GM12892 (cell line): ENCODE data around the gene NCAN.
"Not testable (repeated sequence)": the region's sequence is repeated elsewhere in the genome, so short reads cannot be mapped to it uniquely, and the experiment has no call there.

Experiments
- DNase-seq: peaks from one replicate; pipeline ENCODE4 v3.0.0; 2011; ENCODE audit not compliant: insufficient read length
- FAIRE-seq: peaks from 2 replicates; lab custom pipeline; 2011; peaks lifted over from hg19 to GRCh38; lab: Jason Lieb, UNC
- POLR2A ChIP-seq: IDR thresholded peaks from 2 replicates; pipeline ENCODE4 v1.6.1; 2011; ENCODE audit warnings: low read depth, low read length, control low read depth
- POLR2AphosphoS5 ChIP-seq: IDR thresholded peaks from 2 replicates; pipeline ENCODE4 v1.6.1; 2011; ENCODE audit warnings: low read depth, low read length, control low read depth
- TAF1 ChIP-seq: IDR thresholded peaks from 2 replicates; pipeline ENCODE4 v1.6.1; 2011; ENCODE audit warnings: low read depth, mild to moderate bottlenecking, control low read depth, low read length, borderline replicate concordance

Gene NCAN

DNA sequence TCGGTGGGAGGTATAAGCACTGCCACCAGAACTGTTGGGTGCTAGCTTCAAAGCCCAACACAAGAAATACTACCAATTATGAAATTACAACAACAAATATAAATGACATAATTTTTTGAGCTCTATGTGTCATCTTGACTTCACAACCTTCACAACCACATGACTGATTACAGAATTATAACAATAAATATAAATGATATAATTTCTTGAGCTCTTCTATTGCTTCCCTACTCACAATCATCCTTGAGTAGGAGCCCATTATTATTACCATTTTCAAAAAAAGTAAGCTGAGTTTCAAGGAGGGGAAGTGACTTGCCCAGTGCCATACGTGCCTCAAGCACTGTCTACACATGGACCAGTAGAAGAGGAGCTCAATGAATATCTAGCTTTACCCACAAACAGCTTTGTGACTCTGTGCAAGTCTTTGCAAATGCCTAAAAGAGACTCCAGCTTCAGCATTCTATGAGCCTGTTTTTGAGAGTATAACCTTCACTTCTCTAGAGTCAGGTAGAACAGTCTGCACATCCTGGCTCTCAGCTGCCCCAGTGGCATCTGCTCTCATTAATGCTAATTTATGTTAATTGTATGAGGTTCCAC, 22.6 kb downstream of the NCAN start:
- TF ChIP-seq POLR2AphosphoS5 (no peak), TAF1 (no peak), POLR2A (no peak)
- no peak for DNase-seq
- FAIRE-seq = no peak

DNA sequence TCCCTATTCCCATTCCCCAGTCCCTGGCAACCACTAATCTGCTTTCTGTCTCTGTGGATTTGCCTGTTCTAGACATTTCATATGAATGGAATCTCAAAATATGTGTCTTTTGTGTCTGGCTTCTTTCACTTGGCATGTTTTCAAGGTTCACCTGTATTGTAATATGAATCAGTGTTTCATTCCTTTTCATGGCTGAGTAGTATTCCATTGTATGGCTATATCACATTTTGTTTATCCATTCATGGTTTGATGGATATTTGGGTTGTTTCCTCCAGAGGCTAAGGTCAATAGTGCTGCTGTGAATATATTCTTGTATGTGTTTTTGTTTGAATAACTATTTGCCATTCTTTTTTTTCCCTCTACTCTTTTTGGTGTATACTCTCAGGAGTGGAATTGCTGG, 24.4 kb downstream of the NCAN start:
- FAIRE-seq (no peak), DNase-seq (no peak)
- TF ChIP-seq POLR2A (no peak), POLR2AphosphoS5 (no peak), TAF1 (no peak)

DNA sequence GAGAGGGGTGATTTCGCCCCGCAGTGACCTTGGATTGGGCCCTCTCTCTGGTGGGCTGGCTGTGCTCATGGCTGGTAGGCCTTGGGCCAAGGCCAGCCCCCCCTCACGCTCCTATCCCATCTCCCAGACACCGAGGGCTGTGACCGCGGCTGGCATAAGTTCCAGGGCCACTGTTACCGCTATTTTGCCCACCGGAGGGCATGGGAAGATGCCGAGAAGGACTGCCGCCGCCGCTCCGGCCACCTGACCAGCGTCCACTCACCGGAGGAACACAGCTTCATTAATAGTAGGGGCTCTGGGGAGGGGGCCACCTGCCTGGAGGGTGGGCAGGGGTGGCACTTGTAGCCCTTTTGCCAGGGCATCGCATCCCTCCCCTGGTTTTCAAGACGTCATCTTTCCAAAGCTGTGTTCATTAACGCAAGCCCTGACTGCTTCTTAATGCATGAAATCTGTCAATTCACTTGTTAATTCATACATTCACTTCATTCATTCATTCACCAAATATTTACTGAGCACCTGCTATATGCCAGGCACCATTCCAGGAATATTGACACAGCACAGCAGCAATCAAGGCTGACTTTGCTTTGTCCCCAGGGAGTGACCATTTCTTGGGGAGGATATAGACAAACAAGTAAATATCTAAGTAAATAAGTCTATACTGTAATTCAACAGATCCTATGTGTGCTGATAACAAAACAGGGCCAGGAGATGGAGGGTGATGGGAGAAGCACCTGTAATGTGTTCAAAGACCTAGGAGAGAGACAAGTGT, 26.6 kb downstream of the NCAN start:
- DNase-seq (no peak), FAIRE-seq (no peak)
- TF ChIP-seq POLR2A = no peak

DNA sequence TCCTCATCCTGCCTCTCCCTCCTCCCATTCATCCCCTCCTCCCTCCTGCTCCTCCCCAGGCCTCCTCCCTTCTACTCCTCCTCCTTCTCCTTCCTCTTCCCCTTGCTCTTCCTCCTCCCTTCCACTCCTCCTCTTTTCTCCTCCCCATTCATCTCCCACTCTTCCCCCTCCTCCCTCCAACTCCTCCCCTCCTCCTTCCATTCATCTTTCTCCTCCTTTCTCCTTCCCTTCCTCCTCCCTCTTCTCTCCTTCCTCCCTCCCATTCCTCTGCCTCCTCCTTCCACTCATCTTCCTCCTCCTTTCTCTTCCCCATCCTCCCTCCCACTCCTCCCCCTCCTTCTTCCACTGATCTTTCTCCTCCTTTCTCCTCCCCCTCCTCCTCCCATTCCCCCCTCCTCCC, 27.9 kb downstream of the NCAN start:
- no peak for FAIRE-seq
- DNase-seq = no peak
- no peak for TF ChIP-seq POLR2A
- no peak for TF ChIP-seq TAF1
- no peak for TF ChIP-seq POLR2AphosphoS5

DNA sequence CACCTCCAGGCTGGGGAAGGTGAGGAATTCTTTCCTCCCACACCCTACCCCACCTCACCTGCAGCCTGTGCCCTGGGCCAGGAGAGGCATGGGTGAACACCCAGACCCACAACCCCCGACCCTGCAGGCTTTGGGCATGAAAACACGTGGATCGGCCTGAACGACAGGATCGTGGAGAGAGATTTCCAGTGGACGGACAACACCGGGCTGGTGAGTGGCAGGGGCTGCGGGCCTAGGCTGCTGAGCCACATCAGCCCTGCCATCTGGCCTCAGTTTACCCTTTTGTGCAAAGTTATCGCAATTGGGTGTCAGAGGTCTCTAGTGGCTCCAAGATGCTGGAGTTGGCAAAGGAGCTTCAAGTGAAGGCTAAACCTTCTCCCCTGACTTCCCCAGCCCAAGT, 28.7 kb downstream of the NCAN start:
- no peak for TF ChIP-seq TAF1
- no peak for DNase-seq
- no peak for FAIRE-seq

DNA sequence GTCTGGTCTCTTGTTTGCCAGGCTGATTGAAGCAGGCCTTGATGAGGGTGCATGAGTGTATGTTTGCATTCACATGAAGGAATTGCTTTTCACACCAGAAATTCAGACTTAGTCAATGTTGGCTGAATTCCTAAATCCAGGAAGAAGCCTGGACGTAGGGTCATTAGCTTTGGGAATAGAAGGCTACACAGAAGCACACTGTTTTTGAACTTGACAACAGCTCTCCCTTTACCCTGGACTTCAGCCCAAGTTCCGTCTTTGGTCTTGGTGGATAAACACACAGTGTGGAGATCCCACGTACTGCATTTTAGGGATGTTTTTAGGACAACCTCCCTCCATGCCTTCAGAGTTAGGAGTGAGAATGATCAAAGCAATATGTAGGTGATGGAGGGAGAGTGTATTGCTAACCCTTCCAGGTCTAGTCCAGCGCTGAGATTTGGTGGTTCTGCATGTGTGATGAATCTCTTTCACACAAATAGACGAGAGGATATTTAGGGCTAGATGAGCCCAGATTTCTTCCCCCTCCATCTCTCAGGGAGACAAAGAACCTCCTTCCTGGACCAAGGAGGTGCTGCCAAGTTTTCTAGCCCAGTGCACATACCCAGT, 38.5 kb downstream of the NCAN start:
- DNase-seq = no peak
- no peak for TF ChIP-seq POLR2A
- no peak for TF ChIP-seq TAF1
- no peak for TF ChIP-seq POLR2AphosphoS5
- FAIRE-seq = no peak

DNA sequence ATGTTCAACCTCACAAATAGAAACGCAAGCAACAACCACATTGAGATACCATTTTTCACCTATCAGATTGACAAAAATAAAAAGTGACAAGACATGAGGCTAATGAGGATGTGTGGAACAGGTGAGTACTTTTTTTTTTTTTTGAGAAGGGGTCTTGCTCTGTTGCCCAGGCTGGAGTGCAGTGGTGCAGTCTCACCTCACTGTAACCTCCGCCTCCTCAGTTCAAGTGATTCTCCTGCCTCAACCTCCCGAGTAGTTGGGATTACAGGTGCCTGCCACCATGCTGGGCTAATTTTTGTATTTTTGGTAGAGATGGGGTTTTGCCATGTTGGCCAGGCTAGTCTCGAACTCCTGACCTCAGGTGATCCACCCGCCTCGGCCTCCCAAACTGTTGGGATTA, 41.7 kb downstream of the NCAN start:
- not testable (repeated sequence) for FAIRE-seq, DNase-seq

DNA sequence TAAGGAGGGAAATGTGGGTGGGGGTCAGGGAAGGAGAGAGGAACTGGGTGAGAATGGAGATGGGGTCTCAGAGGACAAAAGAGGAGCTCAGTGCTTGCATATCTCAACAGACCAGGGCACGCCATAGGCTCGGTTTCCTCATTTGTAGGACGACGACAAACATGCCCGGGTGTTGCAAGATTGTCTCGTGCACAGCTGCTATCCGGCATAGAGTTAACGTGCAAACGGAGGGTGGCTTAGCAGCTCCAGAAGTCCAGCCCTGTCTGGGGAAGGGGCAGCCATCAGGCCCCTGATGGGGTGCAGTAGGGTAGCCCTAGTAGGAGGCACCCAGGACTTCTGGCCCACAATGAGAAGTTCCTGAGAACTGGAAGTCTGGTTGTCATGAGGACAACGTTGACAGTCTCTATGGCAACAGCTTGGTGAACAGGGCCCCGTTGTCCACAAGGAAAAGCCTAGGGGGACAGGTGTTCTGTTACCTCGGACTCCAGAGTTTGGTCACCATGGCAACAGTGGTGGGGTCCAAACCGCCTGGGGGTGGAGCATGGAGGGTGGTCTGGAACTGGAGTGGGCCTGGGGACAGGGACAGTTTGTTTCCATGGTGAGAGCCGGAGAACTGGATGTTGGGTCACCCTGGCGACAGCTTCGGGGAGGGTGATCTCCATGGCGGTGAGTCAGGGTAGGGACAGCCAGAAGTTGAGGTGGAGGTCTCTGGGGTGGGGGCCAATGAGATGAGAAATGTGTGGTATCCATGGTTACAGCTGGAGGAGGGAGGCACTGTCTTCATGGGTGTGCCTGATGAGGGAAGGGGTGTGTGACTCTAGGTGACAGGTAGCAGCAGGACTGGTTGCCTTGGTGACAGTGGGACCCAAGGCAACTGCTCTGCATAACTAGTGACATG, 44.6 kb downstream of the NCAN start:
- TF ChIP-seq TAF1 (no peak), POLR2AphosphoS5 (no peak), POLR2A (no peak)
- FAIRE-seq (no peak), DNase-seq (no peak)

DNA sequence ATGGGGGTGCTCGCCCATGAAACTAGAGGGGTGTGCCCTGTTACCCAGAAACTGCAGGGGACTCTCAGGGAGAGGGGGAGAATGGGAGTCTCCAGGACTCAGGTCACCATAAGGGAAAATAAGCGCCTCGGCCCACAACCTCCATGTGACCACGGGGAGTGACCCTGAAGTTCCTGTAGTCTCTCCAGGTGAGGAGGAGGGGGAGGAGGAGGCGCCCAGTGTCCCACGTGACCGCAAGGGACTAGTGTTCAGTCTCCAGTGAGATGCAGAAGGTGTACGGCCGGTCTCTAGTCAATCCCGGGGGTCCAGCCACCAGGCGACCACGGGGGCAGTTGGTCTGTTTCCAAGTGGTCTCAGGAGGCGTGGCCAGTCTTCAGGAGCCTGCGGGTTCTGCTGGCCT, 45.4 kb downstream of the NCAN start:
- FAIRE-seq (no peak), DNase-seq (no peak)
- TF ChIP-seq POLR2A (no peak), POLR2AphosphoS5 (no peak), TAF1 (no peak)

DNA sequence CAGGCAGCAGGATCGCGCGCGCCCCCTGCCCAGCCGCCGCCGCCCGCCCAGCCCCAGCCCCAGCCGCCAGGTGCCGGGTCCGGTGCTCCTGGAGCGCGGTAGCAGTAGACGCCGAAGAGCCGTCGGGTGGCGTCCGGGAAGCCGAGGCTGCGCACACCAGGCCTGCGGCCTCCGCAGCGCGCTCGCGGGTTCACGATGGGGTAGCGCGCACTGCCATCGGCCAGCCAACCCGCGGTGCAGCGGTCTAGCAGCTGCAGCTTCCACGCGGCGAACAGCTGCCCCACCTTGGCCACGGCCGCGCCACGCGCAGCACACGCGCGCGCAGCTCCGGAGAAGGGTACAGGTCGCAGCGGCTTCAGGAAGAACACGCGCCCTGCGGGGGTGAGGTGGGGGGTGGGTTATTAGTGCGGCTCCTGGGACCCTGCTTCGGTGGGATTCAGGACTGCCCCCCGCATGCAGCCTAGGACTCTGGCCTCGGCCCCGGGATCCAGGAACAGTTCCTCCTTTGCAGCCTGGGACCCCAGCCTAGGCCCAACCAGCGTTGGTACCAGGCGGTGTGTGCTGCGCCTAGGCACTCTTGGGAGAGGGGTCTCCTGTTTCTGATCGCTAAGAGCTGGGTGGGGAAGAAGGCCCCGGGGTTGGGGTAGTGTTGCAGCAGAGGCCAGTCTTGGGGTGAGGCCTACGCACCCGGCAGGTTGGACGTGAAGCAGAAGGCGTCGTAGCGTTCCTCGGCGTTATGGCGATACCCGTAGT, 46.3 kb downstream of the NCAN start:
- no peak for TF ChIP-seq POLR2A
- no peak for TF ChIP-seq POLR2AphosphoS5
- no peak for TF ChIP-seq TAF1
- DNase-seq (no peak), FAIRE-seq (no peak)
